Subcutaneous abdominal adipose tissue (tissue), 5 donors: ENCODE results near the gene CAPNS1.
A peak's percentile ranks its signal among the peaks of the same experiment; 100 is the strongest.

Source experiments
- H3K27ac ChIP-seq: one replicate; pipeline ENCODE4 v1.7.0; 2013; ENCODE audit warnings: low read depth, mild to moderate bottlenecking, inconsistent platforms, low read length, moderate library complexity
- H3K27me3 ChIP-seq, 5 donors: one replicate each; pipeline ENCODE4 v1.7.0; 2013; ENCODE audit warnings: low read length in 5 of 5, inconsistent platforms in 1 of 5; ENCODE audit not compliant: control insufficient read depth in 5 of 5, insufficient read depth in 4 of 5
- H3K36me3 ChIP-seq, 5 donors: one replicate each; pipeline ENCODE4 v1.7.0; 2013; ENCODE audit warnings: low read length in 5 of 5; ENCODE audit not compliant: control insufficient read depth in 5 of 5, insufficient read depth in 5 of 5
- H3K4me1 ChIP-seq, 5 donors: one replicate each; pipeline ENCODE4 v1.7.0; 2013; ENCODE audit warnings: low read length in 5 of 5, mild to moderate bottlenecking in 3 of 5, moderate library complexity in 1 of 5; ENCODE audit not compliant: control insufficient read depth in 5 of 5, insufficient read depth in 5 of 5
- H3K4me3 ChIP-seq, 5 donors: one replicate each; pipeline ENCODE4 v1.7.0; 2013; ENCODE audit warnings: low read length in 5 of 5, low read depth in 1 of 5
- H3K9ac ChIP-seq, 5 donors: one replicate each; pipeline ENCODE4 v1.7.0; 2013; ENCODE audit warnings: low read length in 5 of 5, mild to moderate bottlenecking in 4 of 5, moderate library complexity in 3 of 5
- H3K9me3 ChIP-seq, 5 donors: one replicate each; pipeline ENCODE4 v1.7.0; 2013; ENCODE audit warnings: low read length in 5 of 5; ENCODE audit not compliant: control insufficient read depth in 5 of 5
- donor health status: healthy.
- donor health status: healthy.
- donor health status: healthy.
- donor health status: healthy.
- donor health status: healthy.

The CAPNS1 gene

DNA sequence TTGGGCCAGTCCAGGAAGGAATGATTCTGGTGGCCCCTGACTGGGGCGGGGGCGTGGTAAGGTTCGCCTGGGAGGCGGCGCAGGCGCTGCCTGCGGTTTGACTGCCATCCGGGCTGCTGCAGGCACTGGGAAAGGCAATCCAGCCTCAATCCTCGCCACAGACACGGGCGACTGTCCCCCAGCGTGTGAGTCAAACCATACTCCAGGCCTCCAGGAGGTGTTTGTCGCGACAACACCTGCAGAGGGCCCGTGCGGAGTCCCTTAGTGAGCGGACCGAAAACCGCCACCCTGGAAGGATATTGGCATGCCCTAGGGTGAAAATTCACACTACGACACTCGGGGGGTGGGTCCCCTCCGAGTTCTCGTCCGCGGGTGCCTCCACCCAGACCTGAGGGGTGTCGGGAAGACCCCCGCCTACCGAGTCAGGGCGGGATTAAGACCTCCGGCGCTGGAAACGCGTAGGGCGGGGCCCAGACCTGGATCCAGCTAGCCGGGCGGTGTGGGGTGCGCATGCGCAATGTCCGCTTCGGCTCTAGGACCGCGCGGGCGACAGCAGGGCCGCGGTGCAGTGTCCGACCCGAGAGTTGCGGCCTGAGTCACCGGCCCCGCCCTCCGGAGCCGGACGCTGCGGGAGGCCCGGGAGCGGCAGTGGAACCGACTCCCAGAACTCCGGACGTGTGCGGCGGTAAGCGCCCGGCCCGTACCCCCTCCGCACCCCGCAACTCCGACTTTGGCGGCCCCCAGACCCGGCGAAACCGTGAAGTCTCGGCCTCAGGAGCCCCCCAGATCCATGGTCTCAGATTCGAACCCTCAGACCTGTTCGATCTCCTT, at the start of gene CAPNS1:
CAPNS1 (plus strand) TSS at position 594 of the 831 bp plus-strand sequence. CDS start 946 bp downstream, outside the sequence.
- Histone ChIP-seq H3K9ac (peak within 1 kb of the TSS; percentile 99 to 100 (median 100)), H3K27ac (peak within 1 kb of the TSS; percentile 99)

DNA sequence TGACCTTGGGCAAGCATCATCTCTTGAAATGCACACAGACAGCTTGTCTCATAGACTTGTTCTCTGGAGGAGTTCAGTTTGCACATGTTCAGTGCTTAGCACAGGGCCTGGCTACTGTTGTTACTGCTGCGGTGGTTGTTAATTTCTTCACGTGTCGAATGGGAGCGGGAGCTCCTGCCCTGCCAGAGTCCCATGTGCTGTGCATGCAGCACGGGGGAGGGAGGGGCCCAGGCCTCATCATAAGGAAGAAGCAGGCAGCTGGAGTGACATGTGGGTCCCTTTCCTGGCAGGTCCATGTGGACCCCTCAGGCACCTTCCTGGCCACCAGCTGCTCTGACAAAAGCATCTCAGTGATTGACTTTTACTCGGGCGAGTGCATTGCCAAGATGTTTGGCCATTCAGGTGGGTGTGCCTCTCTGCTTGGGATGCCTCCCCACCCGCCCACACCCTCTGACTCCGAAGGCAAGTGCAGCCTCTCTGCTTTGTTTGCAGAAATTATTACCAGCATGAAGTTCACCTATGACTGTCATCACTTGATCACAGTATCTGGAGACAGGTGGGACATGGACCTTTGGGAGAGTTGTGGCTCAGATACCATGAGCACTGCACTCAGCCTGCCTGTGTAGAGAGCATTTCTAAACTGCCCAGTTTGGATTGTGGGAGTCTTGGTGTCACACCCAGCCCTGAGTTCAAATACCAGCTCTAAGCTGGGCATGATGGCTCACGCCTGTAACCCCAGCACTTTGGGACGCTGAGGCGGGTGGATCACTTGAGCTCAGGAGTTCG, 48.8 kb upstream of the CAPNS1 start:
- no peak overlapping the region for H3K27ac ChIP-seq
- H3K9ac ChIP-seq: no peak overlapping the region
- H3K4me1 ChIP-seq: no peaks in the 10 kb centered on the region
- no peaks in the 10 kb centered on the region for H3K27me3 ChIP-seq
- H3K9me3 ChIP-seq: no peaks in the 10 kb centered on the region
- H3K36me3 ChIP-seq: no peaks in the 10 kb centered on the region
- H3K4me3 ChIP-seq: no peak overlapping the region

More for the DNA sequence above, at the start of gene CAPNS1:
- Histone ChIP-seq H3K27me3 (no peaks in the 10 kb centered on the region), H3K9me3 (no peaks in the 10 kb centered on the region), H3K4me3 (peak within 1 kb of the TSS; percentile 87 to 99 (median 97)), H3K4me1 (peaks cover 0 to 25% (median 22%) of the 10 kb centered on the region in 5 donors), H3K36me3 (peaks cover 2 to 22% (median 21%) of the 10 kb centered on the region in 5 donors)

DNA sequence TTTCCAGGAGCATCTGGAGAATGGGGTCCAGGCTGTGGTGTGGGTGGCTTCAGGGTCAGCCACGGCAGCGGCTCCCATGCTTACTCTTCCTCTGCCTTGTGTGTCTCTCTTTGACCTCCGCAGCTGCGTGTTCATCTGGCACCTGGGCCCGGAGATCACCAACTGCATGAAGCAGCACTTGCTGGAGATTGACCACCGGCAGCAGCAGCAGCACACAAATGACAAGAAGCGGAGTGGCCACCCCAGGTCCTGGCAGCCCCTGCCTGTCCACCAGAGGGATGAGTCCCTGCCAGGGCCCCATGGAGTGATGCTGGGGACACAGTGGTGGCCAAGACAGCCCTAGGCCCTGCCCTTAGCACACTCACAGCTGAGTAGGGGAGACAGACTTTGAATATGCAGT, 47.3 kb upstream of the CAPNS1 start:
- no peak overlapping the region for H3K9ac ChIP-seq
- H3K27ac ChIP-seq: no peak overlapping the region
- H3K4me1 ChIP-seq: peaks cover 0 to 4% (median 0%) of the 10 kb centered on the region in 5 donors
- H3K4me3 ChIP-seq: no peak overlapping the region
- H3K27me3 ChIP-seq: no peaks in the 10 kb centered on the region
- no peaks in the 10 kb centered on the region for H3K36me3 ChIP-seq
- H3K9me3 ChIP-seq: no peaks in the 10 kb centered on the region

DNA sequence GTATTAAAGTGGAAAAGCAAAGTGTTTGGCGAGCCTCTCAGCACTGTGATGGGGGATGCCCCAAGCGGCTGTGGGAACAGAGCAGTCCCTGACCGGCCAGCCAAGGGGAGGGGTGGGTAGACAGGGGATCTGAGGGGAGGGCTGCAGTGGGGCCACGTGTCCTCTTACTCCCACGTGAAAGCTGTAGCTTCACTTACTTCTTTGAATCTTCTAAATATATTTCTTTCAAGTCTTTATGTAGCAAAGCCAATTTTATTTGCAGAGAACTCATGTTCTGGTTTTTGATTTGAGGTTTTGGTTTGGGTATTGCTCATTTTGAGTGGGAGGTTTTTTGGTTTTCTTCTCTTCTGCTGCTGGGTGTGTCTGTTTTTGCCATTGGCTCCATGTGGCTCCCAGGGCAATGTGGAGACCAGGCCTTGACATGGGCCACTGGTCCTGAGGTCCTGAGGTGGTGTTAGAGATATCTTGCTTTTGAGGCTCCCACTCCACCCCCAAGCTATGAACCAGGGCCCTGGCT, 46.7 kb upstream of the CAPNS1 start:
- Histone ChIP-seq H3K27ac (no peak overlapping the region), H3K27me3 (no peaks in the 10 kb centered on the region), H3K4me3 (no peak overlapping the region), H3K9me3 (no peaks in the 10 kb centered on the region), H3K4me1 (peaks cover 0 to 4% (median 0%) of the 10 kb centered on the region in 5 donors), H3K36me3 (no peaks in the 10 kb centered on the region), H3K9ac (no peak overlapping the region)

DNA sequence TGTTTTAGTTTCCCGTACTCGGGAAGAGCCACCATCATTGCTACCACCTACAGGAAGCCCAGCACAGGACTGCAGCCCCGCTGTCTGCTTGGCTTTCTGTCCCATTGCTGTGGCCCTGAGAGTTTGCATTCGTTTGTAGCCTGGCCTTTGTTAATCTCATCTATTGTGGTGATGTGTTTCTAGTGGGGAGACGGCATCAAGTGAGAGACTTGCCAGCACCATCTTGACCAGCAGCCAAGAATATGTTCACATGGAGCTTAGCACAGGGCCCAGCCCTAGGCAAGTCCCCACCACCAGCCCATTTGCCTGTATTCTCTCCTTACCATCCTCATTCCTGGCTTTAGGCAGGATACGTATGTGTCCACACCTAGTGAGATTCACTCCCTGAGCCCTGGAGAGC, 46.2 kb upstream of the CAPNS1 start:
- Histone ChIP-seq H3K36me3 (no peaks in the 10 kb centered on the region), H3K27ac (no peak overlapping the region), H3K9me3 (no peaks in the 10 kb centered on the region), H3K4me3 (no peak overlapping the region), H3K27me3 (no peaks in the 10 kb centered on the region), H3K4me1 (peaks cover 0 to 4% (median 0%) of the 10 kb centered on the region in 5 donors), H3K9ac (no peak overlapping the region)

DNA sequence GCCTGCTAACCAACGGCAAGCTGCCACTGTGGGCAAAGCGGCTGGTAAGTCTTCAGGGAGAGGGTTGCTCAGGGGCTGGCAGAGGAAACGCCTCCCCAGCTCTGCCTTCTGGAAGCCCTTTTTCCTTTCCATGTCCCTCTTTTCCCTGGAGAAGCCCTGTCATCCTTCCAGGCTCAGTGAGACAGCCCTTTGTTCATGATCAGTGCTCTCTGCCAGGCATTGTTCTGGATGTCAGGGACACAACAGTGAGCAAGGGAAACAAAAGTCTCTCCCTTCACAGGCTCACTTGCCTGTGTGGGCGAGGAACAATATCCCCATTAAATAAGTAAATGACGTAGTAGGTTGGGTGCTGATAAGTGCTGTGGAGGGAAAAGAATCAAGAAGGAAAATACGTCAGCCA, 42.8 kb upstream of the CAPNS1 start:
- Histone ChIP-seq H3K36me3 (no peaks in the 10 kb centered on the region), H3K27me3 (no peaks in the 10 kb centered on the region), H3K4me1 (peaks cover 0 to 9% (median 0%) of the 10 kb centered on the region in 5 donors), H3K4me3 (no peak overlapping the region), H3K9me3 (no peaks in the 10 kb centered on the region), H3K27ac (no peak overlapping the region), H3K9ac (peak overlapping the region in 1 of 5 donors; percentile 35)

DNA sequence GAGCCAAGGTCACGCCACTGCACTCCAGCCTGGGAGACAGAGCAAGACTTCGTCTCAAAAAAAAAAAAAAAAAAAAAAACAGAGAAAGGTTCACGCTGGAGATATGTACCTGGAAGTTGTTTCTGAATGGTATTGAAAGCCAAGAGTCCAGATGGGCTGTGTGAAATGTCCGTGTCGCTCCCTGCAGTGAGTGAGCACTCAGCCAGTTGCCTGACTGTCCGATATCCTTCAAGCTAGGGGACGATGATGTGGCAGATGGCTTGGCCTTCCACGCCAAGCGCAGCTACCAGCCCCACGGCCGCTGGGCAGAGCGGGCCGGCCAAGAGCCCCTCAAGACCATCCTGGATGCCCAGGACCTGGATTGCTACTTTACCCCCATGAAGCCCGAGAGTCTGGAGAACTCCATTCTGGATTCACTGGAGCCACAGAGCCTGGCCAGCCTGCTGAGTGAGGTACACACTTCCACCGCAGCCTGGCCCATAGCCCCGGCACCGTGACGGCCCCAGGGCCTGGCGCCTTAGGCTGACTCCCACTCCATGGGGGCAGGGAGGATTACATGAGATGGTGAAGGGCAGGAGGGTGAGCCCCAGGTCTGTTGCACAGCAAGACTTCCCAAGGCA, 40.6 kb upstream of the CAPNS1 start:
- Histone ChIP-seq H3K9ac (no peak overlapping the region), H3K4me3 (no peak overlapping the region), H3K27ac (no peak overlapping the region), H3K27me3 (no peaks in the 10 kb centered on the region), H3K9me3 (no peaks in the 10 kb centered on the region), H3K36me3 (no peaks in the 10 kb centered on the region), H3K4me1 (peaks cover 0 to 9% (median 0%) of the 10 kb centered on the region in 5 donors)

DNA sequence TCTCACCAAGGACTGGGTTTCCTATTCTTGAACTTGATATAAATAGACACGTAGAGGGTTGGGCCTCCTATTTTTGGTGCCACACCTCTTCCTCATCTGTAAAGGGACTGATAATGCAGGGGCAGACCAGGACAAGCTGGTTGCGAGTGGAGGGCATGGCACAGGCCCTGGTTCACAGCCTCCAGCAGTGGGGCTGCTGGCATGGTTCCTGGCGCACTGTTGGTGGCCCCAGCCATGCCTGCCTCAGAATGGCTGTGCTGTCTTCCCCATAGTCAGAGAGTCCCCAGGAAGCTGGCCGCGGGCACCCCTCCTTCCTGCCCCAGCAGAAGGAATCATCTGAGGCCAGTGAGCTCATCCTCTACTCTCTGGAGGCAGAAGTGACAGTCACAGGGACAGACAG, 39.4 kb upstream of the CAPNS1 start:
- Histone ChIP-seq H3K27me3 (no peaks in the 10 kb centered on the region), H3K4me3 (no peak overlapping the region), H3K4me1 (peaks cover 0 to 9% (median 0%) of the 10 kb centered on the region in 5 donors), H3K9ac (peak overlapping the region in 1 of 5 donors; percentile 12), H3K9me3 (no peaks in the 10 kb centered on the region), H3K36me3 (peaks cover 0 to 5% (median 3%) of the 10 kb centered on the region in 5 donors), H3K27ac (no peak overlapping the region)

DNA sequence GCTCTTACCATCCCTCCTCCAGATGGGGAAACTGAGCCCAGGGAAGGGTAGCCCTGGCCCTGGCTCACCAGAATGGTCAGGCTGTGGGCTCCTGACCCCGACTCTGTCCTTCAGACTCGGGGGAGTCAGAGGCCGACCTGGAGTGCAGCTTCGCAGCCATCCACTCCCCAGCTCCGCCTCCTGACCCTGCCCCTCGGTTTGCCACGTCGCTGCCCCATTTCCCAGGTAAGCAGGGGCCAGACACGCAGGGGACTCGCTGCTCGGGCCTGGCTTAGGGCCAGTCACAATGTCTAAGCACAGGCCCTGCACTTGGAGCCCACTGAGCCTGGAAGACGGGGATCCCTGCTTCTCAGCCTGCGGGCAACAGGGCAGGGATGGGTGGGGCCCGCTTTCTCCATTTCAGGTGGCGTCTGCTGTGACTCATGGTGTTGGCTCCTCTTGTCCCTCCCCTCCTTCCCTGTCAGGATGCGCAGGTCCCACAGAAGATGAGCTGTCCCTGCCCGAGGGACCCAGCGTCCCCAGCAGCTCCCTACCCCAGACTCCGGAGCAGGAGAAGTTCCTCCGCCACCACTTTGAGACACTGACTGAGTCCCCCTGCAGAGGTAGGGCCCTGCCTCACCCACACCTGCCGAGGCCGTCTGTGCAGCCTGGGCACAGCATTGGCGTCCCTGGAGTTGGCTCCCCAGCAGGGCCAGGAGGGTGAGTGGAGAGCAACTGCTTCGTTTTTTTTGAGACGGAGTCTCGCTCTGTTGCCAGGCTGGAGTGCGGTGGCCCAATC, 38.1 kb upstream of the CAPNS1 start:
- Histone ChIP-seq H3K4me1 (peaks cover 0 to 9% (median 0%) of the 10 kb centered on the region in 5 donors), H3K9me3 (no peaks in the 10 kb centered on the region), H3K4me3 (no peak overlapping the region), H3K27me3 (no peaks in the 10 kb centered on the region), H3K36me3 (peaks cover 0 to 10% (median 6%) of the 10 kb centered on the region in 5 donors), H3K9ac (peak overlapping the region in 1 of 5 donors; percentile 7), H3K27ac (no peak overlapping the region)
